Endometrial microvascular endothelial cells (primary cell): Measurements from ENCODE around the gene TECTB. TPM values are rescaled to one million over a fixed set of nuclear protein-coding genes. Genes with fewer than 3 reads are reported as not detected.
"Not testable (repeated sequence)": the region's sequence is repeated elsewhere in the genome, so short reads cannot be mapped to it uniquely, and the experiment has no call there.

ENCODE experiments used
- in situ Hi-C: cut with HindIII; loops from 2 replicates; pipeline ENCODE4 v1.10.0; 2017; ENCODE audit warnings: low sequenced_read_pairs, low pct_unique_long_range_greater_than_20kb; ENCODE audit errors: inconsistent ontology term
- total RNA-seq: library from RNA; depleted of rRNA; stranded (reverse); fragments of >200 nt; gene quantifications from one replicate; pipeline ENCODE4 v1.2.3, GENCODE V29; 2015; ENCODE audit errors: inconsistent ontology term

TECTB gene
- not detected for total RNA-seq

DNA sequence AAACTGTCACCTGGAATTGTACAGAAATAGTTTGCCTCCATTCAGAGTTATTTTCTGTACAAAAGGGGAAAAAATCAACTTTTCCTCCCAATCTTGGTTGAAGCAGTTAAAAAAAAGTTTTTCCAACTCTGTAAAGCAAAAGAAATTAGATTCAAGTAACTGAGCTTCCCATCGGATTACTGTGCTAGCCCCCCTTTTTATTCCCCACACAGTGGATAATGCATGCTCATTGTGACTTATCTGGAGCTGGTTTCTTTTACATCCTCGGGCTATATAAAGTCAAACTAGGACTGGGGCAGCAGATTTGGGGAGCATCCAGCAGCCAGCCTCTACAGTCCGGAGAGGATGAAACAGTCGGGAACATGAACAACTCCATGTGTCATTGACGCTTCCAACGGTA is at the start of gene TECTB:
Gene TECTB, plus strand, starts transcription at position 301 of the 400 bp plus-strand sequence. CDS start 335 bp downstream, outside the sequence.
- in situ Hi-C loops, result no loop called here

DNA sequence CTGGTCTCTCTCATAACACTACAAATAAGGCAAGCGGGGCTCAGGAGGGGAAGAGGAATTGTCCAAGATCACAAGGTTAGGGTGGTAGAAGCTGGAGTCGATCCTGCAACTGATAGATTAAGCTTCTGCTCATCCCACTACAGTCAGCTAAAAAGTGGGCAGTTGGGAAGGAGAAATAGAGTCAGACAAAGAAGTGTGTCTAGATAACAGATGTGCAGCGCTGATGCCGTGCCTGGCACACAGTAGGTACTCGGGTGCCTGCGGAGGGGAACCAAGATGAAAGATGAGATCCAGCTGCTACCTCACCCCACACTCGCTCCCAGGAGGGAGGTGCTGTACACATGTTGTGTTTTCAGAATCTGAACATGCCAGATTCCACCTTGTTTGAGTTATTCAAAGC is 48.1 kb upstream of the TECTB start:
- in situ Hi-C loops, result no loop called here

DNA sequence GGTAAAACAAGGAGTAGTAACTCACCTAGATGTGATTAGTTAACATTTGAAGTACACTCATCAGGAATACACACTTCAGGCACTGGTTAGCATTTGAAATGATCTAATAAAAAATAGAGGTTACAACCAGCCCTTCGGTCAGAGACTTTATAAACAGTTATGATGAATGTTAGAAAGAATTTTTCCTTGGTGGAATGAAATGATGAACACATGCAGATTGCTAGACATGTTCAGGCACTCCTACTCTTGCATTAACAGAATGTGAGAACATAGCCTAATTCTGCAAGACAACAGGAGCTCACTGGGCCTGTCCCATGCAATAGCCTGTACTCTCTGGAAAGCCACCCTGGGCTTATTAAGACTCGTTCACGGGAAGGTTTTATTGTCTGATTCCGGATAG is 47.3 kb upstream of the TECTB start:
- in situ Hi-C loops, result no loop called here

- in situ Hi-C loops, result no loop called here
These were observed 46.7 kb upstream of the TECTB start for GRCh38 chr10:112236486-112236885.

DNA sequence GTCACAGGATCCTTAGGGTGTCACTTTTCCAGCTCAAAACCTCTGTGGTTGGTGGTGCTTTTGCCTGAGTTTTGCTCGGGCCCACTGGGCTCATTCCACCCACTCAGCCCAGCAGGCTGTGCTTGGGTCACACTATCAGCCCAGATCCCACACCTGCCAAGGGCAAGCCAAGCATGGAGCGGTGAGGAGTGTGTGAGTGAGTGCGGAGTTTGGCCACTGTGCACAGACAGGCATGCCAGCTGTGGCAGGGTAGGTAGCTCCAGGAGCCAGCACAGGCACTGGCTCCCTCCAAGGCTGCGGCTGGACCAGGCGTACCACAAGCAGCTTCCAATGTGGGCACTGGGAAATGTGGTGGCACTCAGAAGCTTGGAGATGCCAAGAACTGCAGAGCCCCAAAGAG is 43.9 kb upstream of the TECTB start:
- in situ Hi-C loops, result no loop called here

DNA sequence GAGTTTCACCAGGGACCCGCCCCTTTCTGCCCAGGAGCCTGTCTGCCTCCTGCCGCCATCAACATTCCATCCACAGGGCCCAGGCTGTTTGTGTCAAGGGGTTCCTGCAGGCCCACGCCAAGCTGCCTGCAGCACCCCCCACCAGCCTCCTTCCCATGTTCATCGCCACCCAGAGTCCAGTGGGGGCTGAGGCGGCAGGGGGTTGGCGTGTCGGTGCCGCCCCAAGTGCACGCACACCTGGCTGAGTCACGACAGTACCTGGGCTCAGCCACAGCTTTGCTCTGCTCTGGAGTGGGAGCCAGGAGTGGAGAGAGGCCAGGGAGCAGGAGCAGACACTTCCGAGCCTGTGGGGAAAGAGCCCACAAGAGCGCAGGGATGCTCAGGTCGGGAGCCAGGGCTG is 42.8 kb upstream of the TECTB start:
- in situ Hi-C loops, result no loop called here

DNA sequence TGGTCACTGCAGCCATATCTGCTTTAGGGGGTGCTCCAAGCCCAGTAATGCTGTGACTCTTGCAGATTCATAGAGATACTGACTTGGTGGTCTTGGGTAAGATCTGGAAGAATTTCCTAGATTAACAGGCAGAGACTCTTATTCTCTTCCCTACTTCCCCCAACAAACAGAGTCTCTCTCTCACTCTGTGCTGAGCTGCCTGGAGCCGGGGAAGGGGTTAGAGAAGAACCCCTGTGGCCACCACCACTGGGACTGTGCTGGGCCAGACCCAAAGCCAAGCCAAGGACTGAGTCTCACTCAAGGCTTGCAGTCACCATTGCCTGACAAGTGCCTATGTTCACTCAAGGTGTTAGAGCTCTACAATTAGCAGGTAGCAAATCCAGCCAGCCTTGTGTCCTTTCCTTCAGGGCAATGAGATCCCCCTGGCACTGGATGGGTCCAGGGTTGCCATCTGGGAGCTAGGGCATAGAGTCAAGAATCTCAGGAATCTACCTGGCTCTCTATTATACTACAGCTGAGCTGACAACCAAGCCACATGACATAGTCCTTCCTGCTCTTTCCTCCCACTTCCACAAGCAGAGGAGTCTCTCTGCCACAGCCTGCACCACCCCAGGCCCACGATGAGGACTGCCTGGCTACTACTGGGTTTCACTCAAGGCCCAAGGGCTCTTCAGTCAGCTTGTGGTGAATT is 41.4 kb upstream of the TECTB start:
- in situ Hi-C loops, result no loop called here

GRCh38 chr10:112242769-112243168 is 40.4 kb upstream of the TECTB start:
- in situ Hi-C loops, result no loop called here

DNA sequence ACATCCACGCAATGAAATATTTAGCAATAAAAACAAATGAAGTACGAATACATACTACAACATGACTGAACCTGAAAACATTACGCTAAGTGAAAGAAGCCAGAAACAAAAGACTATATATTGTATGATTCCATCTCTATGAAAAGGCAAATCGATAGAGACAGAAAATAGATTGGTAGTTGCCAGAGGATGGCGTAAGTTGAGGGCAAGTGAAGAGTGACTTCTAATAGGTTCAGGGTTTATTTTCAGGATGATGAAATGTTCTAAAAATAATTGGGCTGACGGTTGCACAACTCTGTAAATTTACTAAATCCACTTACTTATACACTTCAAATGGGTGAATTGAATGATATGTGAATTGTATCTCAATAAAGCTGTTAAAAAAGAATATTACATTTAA is 39.5 kb upstream of the TECTB start:
- in situ Hi-C loops, result no loop called here

DNA sequence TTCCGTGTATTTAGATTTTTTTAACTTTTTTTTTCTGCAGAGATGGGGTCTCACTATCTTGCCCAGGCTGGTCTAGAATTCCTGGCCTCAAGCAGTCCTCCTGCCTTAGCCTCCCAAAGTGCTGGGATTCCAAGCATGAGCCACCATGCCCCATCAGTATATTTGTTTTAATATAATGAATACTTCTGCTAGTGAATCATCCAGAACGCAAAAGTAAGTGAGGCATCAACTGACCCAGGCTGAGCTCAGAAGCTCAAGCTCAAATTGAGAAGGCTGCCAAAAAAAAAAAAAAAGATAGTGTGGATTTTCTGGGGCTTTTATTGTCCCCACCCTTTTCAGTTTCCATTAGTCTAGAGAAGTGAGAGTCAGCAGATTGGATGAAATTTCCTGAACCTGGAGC is 39.0 kb upstream of the TECTB start:
- in situ Hi-C loops, result no loop called here

DNA sequence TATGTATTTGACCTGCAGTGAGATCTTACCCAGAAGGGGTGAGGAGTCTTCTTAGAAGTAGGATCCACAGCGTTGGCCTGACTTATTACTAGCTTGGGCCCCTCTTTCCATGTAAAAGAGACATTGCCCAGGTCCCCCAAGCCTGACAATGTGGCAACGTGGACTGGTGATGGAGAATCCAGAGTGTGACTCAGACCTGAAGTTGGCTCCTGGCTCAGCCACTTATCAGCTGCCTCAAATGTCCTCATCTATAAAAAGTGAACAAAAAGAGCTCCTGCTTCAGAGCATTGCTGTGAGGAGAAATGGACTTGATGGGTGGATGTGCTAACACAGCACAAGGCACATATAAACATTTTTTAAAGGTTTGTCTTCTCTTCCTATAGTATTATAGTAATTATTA is 35.4 kb upstream of the TECTB start:
- in situ Hi-C loops, result no loop called here

DNA sequence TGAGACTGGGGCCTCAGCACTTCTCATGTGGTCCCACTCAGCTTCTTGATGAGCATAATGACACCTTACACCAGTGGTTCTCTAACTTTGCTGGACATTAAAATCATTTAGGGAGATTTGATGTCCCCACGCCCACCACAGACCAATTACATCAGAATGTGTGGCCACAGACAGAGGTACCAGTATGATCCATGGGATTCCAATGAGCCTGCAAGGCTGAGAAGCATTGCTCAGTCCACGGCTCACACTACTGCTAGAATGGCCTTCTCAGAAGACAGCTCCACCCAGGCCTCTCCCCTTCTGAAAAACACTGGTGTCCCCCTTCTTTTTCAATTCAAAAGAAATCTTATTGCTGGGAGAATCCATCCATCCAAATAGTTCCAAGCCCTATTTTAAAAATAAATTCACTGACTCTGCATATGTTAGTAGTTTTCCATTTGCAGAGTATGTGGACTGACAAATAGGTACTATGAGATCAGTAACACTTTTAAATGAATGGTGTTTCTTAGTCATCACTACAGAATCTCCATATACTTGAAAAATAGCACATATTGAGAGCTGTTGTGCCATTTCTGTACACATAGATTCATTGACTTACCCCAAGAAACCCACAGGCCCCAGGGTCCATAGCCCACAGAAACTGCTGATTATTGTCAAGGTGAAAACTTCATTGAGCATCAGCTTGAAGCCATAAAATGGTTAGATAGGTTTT is 34.5 kb upstream of the TECTB start:
- in situ Hi-C loops, result no loop called here

GRCh38 chr10:112249722-112250121 is 33.5 kb upstream of the TECTB start:
- in situ Hi-C loops, result no loop called here

- in situ Hi-C loops, result no loop called here
These were observed 32.6 kb upstream of the TECTB start for GRCh38 chr10:112250555-112250954.

DNA sequence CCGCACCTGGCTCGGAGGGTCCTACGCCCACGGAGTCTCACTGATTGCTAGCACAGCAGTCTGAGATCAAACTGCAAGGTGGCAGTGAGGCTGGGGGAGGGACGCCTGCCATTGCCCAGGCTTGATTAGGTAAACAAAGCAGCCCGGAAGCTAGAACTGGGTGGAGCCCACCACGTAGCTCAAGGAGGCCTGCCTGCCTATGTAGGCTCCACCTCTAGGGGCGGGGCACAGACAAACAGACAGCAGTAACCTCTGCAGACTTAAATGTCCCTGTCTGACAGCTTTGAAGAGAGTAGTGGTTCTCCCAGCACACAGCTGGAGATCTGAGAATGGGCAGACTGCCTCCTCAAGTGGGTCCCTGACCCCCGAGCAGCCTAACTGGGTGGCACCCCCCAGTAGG is 32.0 kb upstream of the TECTB start:
- in situ Hi-C loops, result not testable (repeated sequence)

DNA sequence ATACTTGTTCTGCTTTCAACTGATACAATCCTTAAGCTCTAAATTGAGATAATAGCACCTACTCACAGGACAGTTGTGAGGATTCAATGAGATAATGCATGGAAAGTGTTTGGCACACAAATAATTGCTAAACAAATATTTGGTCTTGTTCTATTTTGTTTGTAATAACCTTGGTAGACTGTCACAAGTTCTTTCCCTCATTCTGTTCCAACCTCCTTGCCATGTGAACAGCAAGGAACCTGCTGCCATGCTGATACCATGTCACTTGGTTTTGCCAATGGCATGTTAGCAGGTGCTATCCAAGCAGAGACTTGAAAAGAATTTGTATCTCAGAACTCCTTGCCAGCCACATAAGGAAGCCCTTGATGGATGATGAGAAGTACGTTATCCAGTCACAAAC is 24.8 kb upstream of the TECTB start:
- in situ Hi-C loops, result no loop called here

- in situ Hi-C loops, result no loop called here
These were observed 23.5 kb upstream of the TECTB start for GRCh38 chr10:112259688-112260087.

GRCh38 chr10:112260831-112261230 is 22.4 kb upstream of the TECTB start:
- in situ Hi-C loops, result no loop called here

DNA sequence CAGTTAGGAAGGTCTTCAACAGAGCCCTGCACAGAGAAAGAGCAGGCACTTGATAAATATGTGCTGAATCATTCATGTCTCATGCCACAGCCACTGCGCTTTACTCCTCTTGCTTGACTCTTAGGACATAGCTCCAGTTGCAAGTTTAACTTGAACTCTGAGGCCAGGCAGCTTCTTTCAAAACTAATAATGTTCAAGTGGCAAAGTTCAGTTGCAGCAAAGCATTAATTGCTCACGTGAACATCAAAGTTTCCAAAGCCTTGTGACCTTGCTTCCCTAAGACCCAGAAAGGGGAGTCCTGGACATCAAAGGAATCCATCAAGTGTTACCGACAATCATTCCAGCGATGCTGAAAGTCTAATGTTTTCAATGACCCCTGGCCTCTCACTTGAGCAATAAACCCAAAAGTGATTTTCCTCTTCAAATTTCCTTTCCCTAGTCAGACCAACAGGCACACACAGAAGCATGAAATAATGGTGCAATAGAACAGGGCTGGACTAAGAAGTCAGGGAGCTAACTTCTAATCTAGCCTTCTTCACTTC is 21.8 kb upstream of the TECTB start:
- in situ Hi-C loops, result no loop called here

GRCh38 chr10:112262546-112262945 is 20.7 kb upstream of the TECTB start:
- in situ Hi-C loops, result no loop called here
